ENCODE data around the gene BCL11B.

Gene BCL11B

DNA sequence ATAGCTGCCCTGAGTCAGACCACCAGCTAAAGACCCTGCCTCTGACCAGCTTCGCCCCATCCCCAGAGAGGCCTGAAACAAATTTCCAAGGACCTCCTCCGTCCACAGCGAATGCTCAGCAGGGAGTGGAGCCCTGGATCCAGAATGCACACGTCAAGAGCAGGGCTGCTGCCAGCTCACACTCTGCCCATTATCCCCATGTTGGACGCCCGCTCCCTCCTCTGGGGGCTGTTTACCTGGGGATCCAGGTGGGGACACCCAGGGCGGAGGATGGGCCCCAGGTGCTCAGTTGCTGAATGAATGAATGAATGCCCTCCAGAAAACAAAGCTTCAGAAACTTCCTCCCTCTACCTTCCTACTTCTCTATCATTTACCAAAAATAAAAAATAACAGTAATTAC, 18.1 kb downstream of the BCL11B start:
- ATAC-seq (replicated peaks; ENCODE audit: extremely low read depth, poor library complexity, severe bottlenecking): no peak
- no peak for DNase-seq (ENCODE audit: low spot score in 2 of 2)
- no peaks in the 10 kb centered on the region for H3K9me3 Mint-ChIP-seq
- H3K4me1 Mint-ChIP-seq: peaks cover 87% of the 10 kb centered on the region
- peak overlapping the region; percentile 84 for H3K4me3 Mint-ChIP-seq
- peak overlapping the region; percentile 97 for H3K27ac Mint-ChIP-seq (ENCODE audit: low read depth)
- peaks cover 81% of the 10 kb centered on the region for H3K36me3 Mint-ChIP-seq (ENCODE audit: insufficient read depth)
- no peaks in the 10 kb centered on the region for H3K27me3 Mint-ChIP-seq

DNA sequence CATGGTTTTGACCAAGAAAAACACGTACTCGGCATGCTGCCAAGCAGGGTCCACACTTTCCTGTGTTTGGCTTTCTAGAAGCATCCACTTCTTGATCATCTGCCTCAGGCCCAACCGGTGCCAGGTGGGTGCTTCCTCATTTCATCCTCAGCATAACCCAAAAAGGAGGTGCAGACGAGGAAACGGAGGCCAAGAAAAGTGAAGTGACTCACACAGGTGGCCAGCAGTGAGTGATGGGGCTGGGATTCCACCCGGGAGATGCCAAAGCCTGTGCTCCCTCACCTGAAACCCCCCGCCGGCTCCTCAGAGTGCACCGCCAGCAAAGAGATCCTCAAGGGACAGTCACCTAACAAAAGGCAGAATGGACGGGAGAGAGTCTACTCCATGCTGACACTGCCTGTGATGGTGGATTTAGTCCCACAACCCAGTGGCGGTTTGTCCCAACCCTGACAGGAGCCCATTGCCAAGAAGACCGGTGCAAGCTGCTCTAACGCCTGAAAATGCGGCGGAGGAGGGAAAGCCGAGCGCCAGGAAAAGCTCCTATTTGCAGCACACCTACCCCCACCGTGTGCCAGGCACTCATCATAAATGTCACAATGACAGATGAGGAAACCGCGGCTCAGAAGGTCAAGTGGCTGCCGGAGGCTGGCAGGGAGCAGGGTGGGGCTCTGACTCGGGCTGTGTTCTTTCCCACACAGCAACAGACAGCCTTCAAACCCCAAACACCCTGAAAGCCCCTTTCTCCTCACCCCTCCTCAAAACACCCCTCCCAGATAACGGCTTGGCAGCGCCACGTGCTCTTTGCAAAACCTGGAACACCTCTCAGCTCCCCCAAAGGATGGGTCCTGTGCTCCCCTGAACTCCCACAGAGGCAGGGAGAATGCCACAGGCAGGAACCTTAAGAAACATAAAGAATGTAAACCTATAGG, 18.8 kb downstream of the BCL11B start:
- ATAC-seq (replicated peaks; ENCODE audit: extremely low read depth, poor library complexity, severe bottlenecking): peak; percentile 42
- no peaks in the 10 kb centered on the region for H3K27me3 Mint-ChIP-seq

GRCh38 chr14:99252443-99252939, 19.5 kb downstream of the BCL11B start:
- H3K36me3 Mint-ChIP-seq (ENCODE audit: insufficient read depth): peaks cover 80% of the 10 kb centered on the region
- peak overlapping the region; percentile 84 for H3K4me3 Mint-ChIP-seq
- no peaks in the 10 kb centered on the region for H3K27me3 Mint-ChIP-seq
- H3K9me3 Mint-ChIP-seq: no peaks in the 10 kb centered on the region
- peak overlapping the region; percentile 97 for H3K27ac Mint-ChIP-seq (ENCODE audit: low read depth)
- no peak for ATAC-seq (replicated peaks; ENCODE audit: extremely low read depth, poor library complexity, severe bottlenecking)
- no peak for DNase-seq (ENCODE audit: low spot score in 2 of 2)
- peaks cover 87% of the 10 kb centered on the region for H3K4me1 Mint-ChIP-seq

More for the DNA sequence above, 18.8 kb downstream of the BCL11B start:
- Mint-ChIP-seq H3K9me3 (no peaks in the 10 kb centered on the region), H3K4me3 (peak overlapping the region; percentile 84), H3K4me1 (peaks cover 87% of the 10 kb centered on the region), H3K36me3 (ENCODE audit: insufficient read depth) (peaks cover 83% of the 10 kb centered on the region), H3K27ac (ENCODE audit: low read depth) (peak overlapping the region; percentile 97)
- DNase-seq (ENCODE audit: low spot score in 2 of 2): peak in 1 of 2 donors; percentile 56

DNA sequence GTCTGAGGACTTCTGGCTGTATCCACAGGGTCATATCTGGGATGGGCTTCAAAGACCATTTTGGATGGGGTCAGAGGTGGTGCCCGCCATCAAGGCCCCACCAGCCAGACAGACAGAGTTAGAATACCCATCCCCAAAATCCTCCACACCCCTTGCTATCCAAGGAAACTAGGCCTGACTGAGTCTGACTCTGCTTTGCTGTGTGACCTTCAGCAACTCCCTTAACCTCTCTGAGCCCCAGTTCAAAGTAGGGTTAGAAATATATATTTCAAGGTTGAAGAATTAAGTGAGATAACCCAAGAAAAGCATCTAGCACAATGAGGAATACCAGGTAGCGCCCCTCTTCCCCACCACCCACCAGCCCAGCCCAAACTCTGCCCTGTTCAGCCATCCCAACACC, 20.3 kb downstream of the BCL11B start:
- H3K4me1 Mint-ChIP-seq: peaks cover 87% of the 10 kb centered on the region
- peaks cover 80% of the 10 kb centered on the region for H3K36me3 Mint-ChIP-seq (ENCODE audit: insufficient read depth)
- H3K4me3 Mint-ChIP-seq: peak overlapping the region; percentile 84
- DNase-seq (ENCODE audit: low spot score in 2 of 2) (no peak), ATAC-seq (replicated peaks; ENCODE audit: extremely low read depth, poor library complexity, severe bottlenecking) (no peak)
- peak overlapping the region; percentile 97 for H3K27ac Mint-ChIP-seq (ENCODE audit: low read depth)
- H3K27me3 Mint-ChIP-seq: no peaks in the 10 kb centered on the region
- H3K9me3 Mint-ChIP-seq: no peaks in the 10 kb centered on the region

DNA sequence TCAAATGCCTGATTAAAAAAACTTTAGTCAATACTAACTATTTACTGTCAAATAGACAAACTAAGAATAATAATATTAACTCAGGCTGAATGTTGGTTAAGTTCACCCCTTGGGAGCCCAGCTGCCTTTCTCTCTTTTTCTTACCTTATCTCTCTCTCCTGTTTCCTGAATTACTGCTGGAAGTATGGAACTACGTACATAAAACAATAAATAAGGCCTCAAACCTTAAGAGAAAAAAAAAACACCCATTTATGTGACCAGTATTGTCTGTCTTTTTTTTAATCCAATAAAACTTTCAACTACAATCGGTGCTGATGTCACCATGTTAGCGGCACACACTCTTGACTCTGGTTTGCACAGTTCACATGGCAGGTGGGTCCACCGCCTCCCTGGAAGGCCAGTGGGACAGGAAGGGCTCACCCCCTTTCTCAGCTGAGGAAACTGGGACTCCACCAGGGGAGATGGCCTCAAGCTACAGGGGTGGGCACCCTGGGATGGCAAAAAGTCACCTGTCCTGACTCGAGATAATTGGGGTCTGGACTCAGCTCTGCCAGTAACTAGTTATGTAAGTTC, 21.3 kb downstream of the BCL11B start:
- no peaks in the 10 kb centered on the region for H3K27me3 Mint-ChIP-seq
- no peak for ATAC-seq (replicated peaks; ENCODE audit: extremely low read depth, poor library complexity, severe bottlenecking)
- no peak for DNase-seq (ENCODE audit: low spot score in 2 of 2)
- H3K4me3 Mint-ChIP-seq: peak overlapping the region; percentile 84
- H3K4me1 Mint-ChIP-seq: peaks cover 81% of the 10 kb centered on the region
- H3K36me3 Mint-ChIP-seq (ENCODE audit: insufficient read depth): peaks cover 75% of the 10 kb centered on the region
- H3K9me3 Mint-ChIP-seq: no peaks in the 10 kb centered on the region
- H3K27ac Mint-ChIP-seq (ENCODE audit: low read depth): peak overlapping the region; percentile 97

GRCh38 chr14:99249389-99249788, 22.6 kb downstream of the BCL11B start:
- Mint-ChIP-seq H3K27me3 (no peaks in the 10 kb centered on the region), H3K4me1 (peaks cover 81% of the 10 kb centered on the region), H3K27ac (ENCODE audit: low read depth) (peak overlapping the region; percentile 97), H3K36me3 (ENCODE audit: insufficient read depth) (peaks cover 79% of the 10 kb centered on the region), H3K9me3 (no peaks in the 10 kb centered on the region), H3K4me3 (peak overlapping the region; percentile 84)
- DNase-seq (ENCODE audit: low spot score in 2 of 2): no peak
- ATAC-seq (replicated peaks; ENCODE audit: extremely low read depth, poor library complexity, severe bottlenecking): peak; percentile 39

DNA sequence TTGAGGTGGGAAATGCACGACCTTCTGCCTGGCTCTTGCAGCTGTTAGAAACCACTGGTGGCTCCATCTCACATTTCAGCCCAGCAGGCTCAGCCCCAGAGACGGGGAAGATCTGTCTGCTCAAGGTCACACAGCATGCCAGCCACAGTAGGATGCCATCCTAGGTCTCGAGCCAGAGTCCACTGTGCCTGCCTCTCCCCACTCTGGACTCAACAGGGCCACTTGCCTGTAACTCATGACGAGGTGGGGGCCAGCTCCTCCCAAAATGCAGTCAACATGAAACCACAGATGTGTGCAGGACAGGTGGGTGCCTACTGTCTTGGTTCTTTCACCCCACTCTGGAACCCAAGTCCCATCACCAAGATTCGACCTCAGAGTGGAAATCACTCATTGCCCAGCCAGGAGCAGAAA, 23.2 kb downstream of the BCL11B start:
- Mint-ChIP-seq H3K36me3 (ENCODE audit: insufficient read depth) (peaks cover 81% of the 10 kb centered on the region), H3K9me3 (no peaks in the 10 kb centered on the region), H3K27me3 (no peaks in the 10 kb centered on the region), H3K4me1 (peaks cover 81% of the 10 kb centered on the region), H3K4me3 (peak overlapping the region; percentile 84), H3K27ac (ENCODE audit: low read depth) (peak overlapping the region; percentile 97)
- ATAC-seq (replicated peaks; ENCODE audit: extremely low read depth, poor library complexity, severe bottlenecking) (no peak), DNase-seq (ENCODE audit: low spot score in 2 of 2) (no peak)

DNA sequence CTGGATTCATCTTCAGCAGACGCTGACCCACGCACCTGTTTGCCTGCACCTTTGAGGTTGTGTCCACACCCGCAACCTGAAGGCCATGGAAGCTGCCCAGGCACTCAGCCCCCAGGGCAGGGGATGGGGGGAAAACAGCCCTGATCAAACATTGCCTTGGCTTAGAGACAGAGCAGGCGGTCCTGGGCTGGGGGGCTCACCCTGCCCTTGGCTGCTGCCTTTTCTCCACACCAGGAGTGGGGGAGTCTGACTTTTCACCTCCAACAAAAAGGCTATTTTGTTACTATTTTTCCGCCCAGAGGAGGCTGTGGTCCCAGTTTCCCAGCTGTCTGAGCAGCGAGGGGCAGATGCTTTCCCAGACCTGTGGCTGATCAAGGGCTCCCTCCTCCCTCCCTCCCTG, 24.2 kb downstream of the BCL11B start:
- no peaks in the 10 kb centered on the region for H3K9me3 Mint-ChIP-seq

DNA sequence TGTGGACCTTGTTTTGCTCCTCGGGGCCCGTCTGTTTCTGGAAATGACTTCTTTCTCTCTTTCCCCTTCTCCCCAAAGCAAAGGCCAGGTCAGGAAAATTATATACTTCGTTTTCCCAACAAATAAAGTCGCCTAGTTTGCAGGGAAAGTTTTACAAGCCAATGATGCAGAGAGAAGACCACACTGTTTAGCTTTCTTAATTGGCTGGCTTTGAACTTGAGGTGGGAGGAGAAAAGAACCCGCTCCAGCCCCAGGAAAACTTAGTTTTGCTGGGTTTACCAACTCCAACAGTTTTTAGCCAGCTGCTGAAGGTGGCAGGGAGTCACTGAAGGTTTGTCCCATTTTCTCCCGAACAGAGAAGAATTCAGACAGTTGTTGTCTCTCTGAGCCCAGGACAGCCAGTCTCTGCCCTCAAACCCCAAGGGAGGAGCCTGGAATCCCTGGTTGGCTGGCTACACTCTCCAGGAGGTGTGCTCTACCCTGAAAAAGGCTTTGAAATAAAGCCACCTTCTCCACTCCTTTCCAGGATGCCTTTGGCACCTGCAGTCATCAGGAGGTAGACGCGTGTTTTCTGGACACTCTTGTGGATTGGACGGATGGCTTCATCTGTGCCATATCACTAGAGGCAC, 24.8 kb downstream of the BCL11B start:
- Mint-ChIP-seq H3K4me1 (peaks cover 83% of the 10 kb centered on the region), H3K36me3 (ENCODE audit: insufficient read depth) (peaks cover 77% of the 10 kb centered on the region), H3K27me3 (no peaks in the 10 kb centered on the region), H3K9me3 (no peaks in the 10 kb centered on the region), H3K27ac (ENCODE audit: low read depth) (peak overlapping the region; percentile 97), H3K4me3 (peak overlapping the region; percentile 84)
- no peak for ATAC-seq (replicated peaks; ENCODE audit: extremely low read depth, poor library complexity, severe bottlenecking)
- no peak for DNase-seq (ENCODE audit: low spot score in 2 of 2)

More for the DNA sequence above, 24.2 kb downstream of the BCL11B start:
- Mint-ChIP-seq H3K27me3 (no peaks in the 10 kb centered on the region), H3K27ac (ENCODE audit: low read depth) (peak overlapping the region; percentile 97), H3K4me1 (peaks cover 81% of the 10 kb centered on the region), H3K4me3 (peak overlapping the region; percentile 84), H3K36me3 (ENCODE audit: insufficient read depth) (peaks cover 78% of the 10 kb centered on the region)
- ATAC-seq (replicated peaks; ENCODE audit: extremely low read depth, poor library complexity, severe bottlenecking) (no peak), DNase-seq (ENCODE audit: low spot score in 2 of 2) (no peak)

DNA sequence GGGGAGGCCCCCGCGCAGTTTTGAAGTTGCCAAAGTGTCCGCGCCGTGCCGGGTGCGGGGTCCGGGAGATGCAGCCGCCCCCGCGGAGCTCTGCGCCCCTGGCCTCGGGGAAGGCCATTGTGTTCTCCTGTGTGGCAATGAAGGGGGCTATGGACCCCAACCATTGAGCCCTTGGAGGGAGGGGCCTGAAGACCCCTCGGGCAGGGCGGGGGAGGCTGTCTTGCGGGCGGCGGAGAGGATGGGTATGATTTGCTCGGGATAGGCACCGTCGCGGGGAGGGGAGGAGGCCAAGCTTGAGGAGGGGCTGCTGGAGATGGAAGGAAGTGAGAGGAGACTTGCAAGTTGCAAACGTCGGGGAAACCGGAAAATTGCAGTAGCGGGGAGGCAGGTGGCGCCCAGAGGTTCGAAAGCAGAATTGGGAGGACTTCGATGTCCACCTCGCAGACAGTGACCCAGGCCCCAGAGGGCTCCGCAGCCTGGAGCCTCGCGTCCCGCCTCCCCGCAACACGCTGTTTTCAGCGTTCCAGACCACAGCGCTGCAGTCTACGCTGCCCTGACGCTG, 25.4 kb downstream of the BCL11B start:
- H3K4me1 Mint-ChIP-seq: peaks cover 84% of the 10 kb centered on the region
- ATAC-seq (replicated peaks; ENCODE audit: extremely low read depth, poor library complexity, severe bottlenecking) (peak; percentile 9), DNase-seq (ENCODE audit: low spot score in 2 of 2) (no peak)
- H3K36me3 Mint-ChIP-seq (ENCODE audit: insufficient read depth): peaks cover 80% of the 10 kb centered on the region
- no peaks in the 10 kb centered on the region for H3K27me3 Mint-ChIP-seq
- peak overlapping the region; percentile 97 for H3K27ac Mint-ChIP-seq (ENCODE audit: low read depth)
- H3K9me3 Mint-ChIP-seq: no peaks in the 10 kb centered on the region
- H3K4me3 Mint-ChIP-seq: peak overlapping the region; percentile 84

DNA sequence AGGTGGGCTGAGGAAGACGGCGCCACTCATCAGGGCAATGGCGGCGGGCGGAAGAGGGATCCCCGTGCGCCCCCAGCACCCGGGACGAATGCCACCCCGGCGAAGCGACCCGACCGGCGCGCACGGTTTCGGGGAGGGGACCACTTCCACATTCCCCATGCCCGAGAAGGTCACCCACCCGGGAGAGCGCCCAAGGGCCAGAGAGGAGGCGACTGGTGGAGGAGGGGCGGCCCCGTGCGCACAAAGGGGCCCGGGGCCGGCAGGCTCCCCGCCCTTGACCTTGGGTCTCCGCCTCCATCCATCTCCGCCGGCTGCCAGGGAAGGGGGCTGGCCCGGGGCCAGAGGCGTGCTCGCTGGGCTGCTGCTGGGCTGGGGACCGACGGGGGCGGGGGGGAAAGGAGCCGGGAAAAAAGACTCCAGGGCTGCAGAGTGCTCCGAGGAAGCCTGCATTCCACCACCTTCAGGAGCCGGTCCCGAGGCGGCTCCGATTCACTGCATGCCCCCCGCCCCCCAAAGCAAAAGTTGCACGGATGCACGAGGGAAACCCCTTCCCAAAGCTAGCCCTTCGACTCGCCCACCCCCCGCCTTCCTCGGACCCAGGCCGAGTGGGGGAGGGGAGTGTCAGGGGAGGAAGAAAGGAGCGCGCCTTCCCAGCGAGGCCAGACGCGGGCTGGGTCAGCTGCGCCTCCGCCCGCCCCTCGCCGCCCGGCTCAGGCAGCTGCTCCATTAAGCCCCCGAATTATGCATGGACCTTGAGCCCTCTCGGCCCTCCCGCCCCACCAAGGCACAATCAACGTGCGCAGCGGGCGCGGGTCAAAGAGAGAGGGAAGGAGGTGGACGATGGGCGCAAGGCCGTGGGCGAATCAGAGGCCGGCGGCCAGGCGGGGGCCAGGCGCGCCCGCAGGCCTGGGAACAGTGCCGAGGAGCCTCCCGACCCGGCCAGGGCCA, 26.2 kb downstream of the BCL11B start:
- Mint-ChIP-seq H3K4me1 (peaks cover 84% of the 10 kb centered on the region), H3K27ac (ENCODE audit: low read depth) (peak overlapping the region; percentile 97), H3K27me3 (no peaks in the 10 kb centered on the region), H3K4me3 (peak overlapping the region; percentile 84), H3K36me3 (ENCODE audit: insufficient read depth) (peaks cover 81% of the 10 kb centered on the region), H3K9me3 (no peaks in the 10 kb centered on the region)
- DNase-seq (ENCODE audit: low spot score in 2 of 2): no peak
- ATAC-seq (replicated peaks; ENCODE audit: extremely low read depth, poor library complexity, severe bottlenecking): no peak

Data from central memory CD8-positive, alpha-beta T cell (primary cell).